Right lung (tissue), 10 donors: ENCODE measurements around the gene DDX56. TPM values are rescaled to one million over a fixed set of nuclear protein-coding genes. Genes with fewer than 3 reads are reported as not detected.

Experiments
- DNase-seq, 2 donors: peaks; one replicate each; pipeline ENCODE4 v3.0.0-alpha.2; 2013
- long read RNA-seq, 8 donors: transcript quantifications; one replicate each; lab custom pipeline, GENCODE V29; 2026
- polyA plus RNA-seq, 5 donors: library from polyadenylated mRNA; unstranded; fragments of 120-200 nt; gene quantifications; one replicate each; pipeline versions ENCODE4 v1.2.1 to v1.2.3, GENCODE V29; 2013; ENCODE audit warnings: inconsistent platforms in 1 of 5, low replicate concordance in 1 of 5; ENCODE audit not compliant: insufficient read length in 5 of 5, insufficient read depth in 1 of 5

The DDX56 gene
- 10 to 100 TPM; 63.1 to 82.2 (median 73.7) TPM for polyA plus RNA-seq
- long read RNA-seq, donor 1, transcript DDX56-201 (14 exons, 2,336 nt), result major isoform, 14 of 15 reads
- long read RNA-seq, donor 1, partial matches to known transcripts, result 0 of 15 reads
- long read RNA-seq, donor 1, other reads (novel, unspliced or antisense), result 0 of 15 reads
- long read RNA-seq, donor 2, transcript DDX56-201 (14 exons, 2,336 nt), result major isoform, 8 of 11 reads
- long read RNA-seq, donor 2, partial matches to known transcripts, result 0 of 11 reads
- long read RNA-seq, donor 2, other reads (novel, unspliced or antisense), result 0 of 11 reads
- long read RNA-seq, donor 3, transcript DDX56-201 (14 exons, 2,336 nt), result major isoform, 17 of 34 reads
- long read RNA-seq, donor 3, partial matches to known transcripts, result 10 of 34 reads
- long read RNA-seq, donor 3, other reads (novel, unspliced or antisense), result 5 of 34 reads
- long read RNA-seq, donor 4, partial matches to known transcripts, result 0 of 3 reads
- long read RNA-seq, donor 4, other reads (novel, unspliced or antisense), result 0 of 3 reads
- long read RNA-seq, donor 5, transcript DDX56-201 (14 exons, 2,336 nt), result major isoform, 13 of 33 reads
- long read RNA-seq, donor 5, partial matches to known transcripts, result 16 of 33 reads
- long read RNA-seq, donor 5, other reads (novel, unspliced or antisense), result 0 of 33 reads
- long read RNA-seq, donor 6, transcript DDX56-201 (14 exons, 2,336 nt), result major isoform, 15 of 28 reads
- long read RNA-seq, donor 6, partial matches to known transcripts, result 13 of 28 reads
- long read RNA-seq, donor 6, other reads (novel, unspliced or antisense), result 0 of 28 reads
- long read RNA-seq, donor 7, transcript DDX56-201 (14 exons, 2,336 nt), result major isoform, 12 of 125 reads
- long read RNA-seq, donor 7, partial matches to known transcripts, result 112 of 125 reads
- long read RNA-seq, donor 7, other reads (novel, unspliced or antisense), result 0 of 125 reads
- long read RNA-seq, donor 8, transcript DDX56-201 (14 exons, 2,336 nt), result major isoform, 7 of 7 reads
- long read RNA-seq, donor 8, partial matches to known transcripts, result 0 of 7 reads
- long read RNA-seq, donor 8, other reads (novel, unspliced or antisense), result 0 of 7 reads

GRCh38 chr7:44573464-44574286 lies at the start of gene DDX56:
DDX56 (minus strand) TSS chr7:44573908; CDS start chr7:44573895, 13 bp downstream.
- DNase-seq, result peak; percentile 90 to 94

- no peak for DNase-seq
These were observed 48.8 kb upstream of the DDX56 start for GRCh38 chr7:44622342-44623151.

GRCh38 chr7:44621750-44622103 lies 48.0 kb upstream of the DDX56 start:
- no peak for DNase-seq

- DNase-seq, result no peak
These were observed 47.5 kb upstream of the DDX56 start for GRCh38 chr7:44621034-44621749.

GRCh38 chr7:44618753-44619152 lies 45.0 kb upstream of the DDX56 start:
- DNase-seq, result no peak

- no peak for DNase-seq
These were observed 44.3 kb upstream of the DDX56 start for GRCh38 chr7:44618045-44618444.

GRCh38 chr7:44617225-44617890 lies 43.6 kb upstream of the DDX56 start:
- DNase-seq, result no peak

GRCh38 chr7:44616545-44616944 lies 42.8 kb upstream of the DDX56 start:
- no peak for DNase-seq

- DNase-seq, result no peak
These were observed 42.1 kb upstream of the DDX56 start for GRCh38 chr7:44615793-44616192.

GRCh38 chr7:44615149-44615611 lies 41.5 kb upstream of the DDX56 start:
- DNase-seq, result no peak

GRCh38 chr7:44609829-44610228 lies 36.1 kb upstream of the DDX56 start:
- DNase-seq, result no peak

GRCh38 chr7:44608916-44609648 lies 35.4 kb upstream of the DDX56 start:
- no peak for DNase-seq

- DNase-seq, result no peak
These were observed 33.7 kb upstream of the DDX56 start for GRCh38 chr7:44607141-44608068.

GRCh38 chr7:44606341-44607140 lies 32.8 kb upstream of the DDX56 start, which contains the start of gene OGDH:
OGDH (plus strand) TSS chr7:44606627; CDS start chr7:44624344, 17,717 bp downstream.
- peak; percentile 100 for DNase-seq

GRCh38 chr7:44604941-44605340 lies 31.2 kb upstream of the DDX56 start:
- no peak for DNase-seq

GRCh38 chr7:44603193-44603592 lies 29.5 kb upstream of the DDX56 start:
- no peak for DNase-seq
